A673 (cell line): ENCODE results near the gene TMEM223. TPM values are rescaled to one million over a fixed set of nuclear protein-coding genes. Genes with fewer than 3 reads are reported as not detected.

ENCODE experiments used
- BruUV-seq: library from RNA; stranded (reverse); fragments of 400-500 nt; replicated peaks from 2 replicates; lab custom pipeline; 2021; lab: Mats Ljungman, UMichigan
- CTCF ChIA-PET: fragments of 300-600 bp; sonication (Branson Sonifier 250); formaldehyde crosslinking; loops from one replicate; lab custom pipeline; 2022; ENCODE audit warnings: antibody characterized with exemption; lab: Charles Lee
- POLR2A ChIA-PET: fragments of 300-600 bp; sonication (Branson Sonifier 250); formaldehyde crosslinking; loops from one replicate; lab custom pipeline; 2022; ENCODE audit warnings: antibody characterized with exemption; ENCODE audit not compliant: low non-redundant PET; lab: Charles Lee
- DNase-seq: peaks from one replicate; pipeline ENCODE4 v3.0.0-alpha.2; 2015; ENCODE audit warnings: low spot score
- H3K27ac ChIP-seq: fragments of 200-600 bp; sonication (generic); 2 replicates; pipeline ENCODE4 v1.5.1; 2016; ENCODE audit warnings: mixed run types, low read depth, mild to moderate bottlenecking, mixed read lengths, antibody characterized with exemption, low read length; ENCODE audit not compliant: poor library complexity, severe bottlenecking
- H3K27me3 ChIP-seq: fragments of 200-600 bp; sonication (generic); replicated peaks from 2 replicates; pipeline ENCODE4 v1.6.1; 2017; ENCODE audit warnings: mixed run types, low read depth, mild to moderate bottlenecking, mixed read lengths, antibody characterized with exemption, low read length; ENCODE audit not compliant: insufficient read depth, poor library complexity
- H3K36me3 ChIP-seq: fragments of 200-600 bp; sonication (generic); 2 replicates; pipeline ENCODE4 v1.6.1; 2016; ENCODE audit warnings: mixed run types, mild to moderate bottlenecking, mixed read lengths, antibody characterized with exemption, low read length; ENCODE audit not compliant: insufficient read depth, poor library complexity, severe bottlenecking
- H3K4me1 ChIP-seq: fragments of 200-600 bp; sonication (generic); 2 replicates; pipeline ENCODE4 v1.6.1; 2017; ENCODE audit warnings: mixed run types, mild to moderate bottlenecking, mixed read lengths, antibody characterized with exemption, low read length; ENCODE audit not compliant: insufficient read depth, poor library complexity, severe bottlenecking
- H3K4me3 ChIP-seq: fragments of 200-600 bp; sonication (generic); 2 replicates; pipeline ENCODE4 v1.5.1; 2016; ENCODE audit warnings: low read depth, mixed run types, mild to moderate bottlenecking, mixed read lengths, low read length; ENCODE audit not compliant: poor library complexity, severe bottlenecking
- H3K9me3 ChIP-seq: fragments of 200-600 bp; sonication (generic); 2 replicates; pipeline ENCODE4 v1.6.1; 2016; ENCODE audit warnings: mixed run types, low read depth, mild to moderate bottlenecking, mixed read lengths, antibody characterized with exemption, low read length; ENCODE audit not compliant: poor library complexity, severe bottlenecking
- EZH2 ChIP-seq: fragments of 200-600 bp; sonication (generic); IDR thresholded peaks from 2 replicates; pipeline ENCODE4 v1.6.1; 2017; ENCODE audit warnings: borderline replicate concordance, low read depth, mild to moderate bottlenecking, mixed read lengths, antibody characterized with exemption, low read length; ENCODE audit not compliant: poor library complexity, severe bottlenecking
- intact Hi-C: fragments of 100-400 bp; cut with micrococcal nuclease; formaldehyde crosslinking; loops from one replicate; pipeline ENCODE4 v1.10.0; 2022; ENCODE audit not compliant: unreplicated experiment
- total RNA-seq: library from RNA; stranded (reverse); gene quantifications from 2 replicates; pipeline ENCODE4 v1.2.3, GENCODE V29; 2021
- TF ChIP-seq, protein P1 (sequence below): fragments of 300-800, 200-600 bp; sonication (generic); conservative IDR thresholded peaks from 2 replicates; pipeline ENCODE4 v1.5.1; 2017; ENCODE audit warnings: low read depth, mild to moderate bottlenecking, antibody characterized with exemption, low read length, moderate library complexity, mixed read lengths

The TMEM223 gene
- total RNA-seq, 1 experiment from 2014 or later, result 29.3 TPM

GRCh38 chr11:62817129-62817528 is 25.3 kb upstream of the TMEM223 start:
- no TSS peak for BruUV-seq
- H3K36me3 ChIP-seq, result peaks cover 24% of the 10 kb centered on the region

GRCh38 chr11:62816557-62816956 is 24.8 kb upstream of the TMEM223 start:
- peaks cover 24% of the 10 kb centered on the region for H3K36me3 ChIP-seq
- TF ChIP-seq EZH2, result no peak
- TF ChIP-seq, protein P1, sequence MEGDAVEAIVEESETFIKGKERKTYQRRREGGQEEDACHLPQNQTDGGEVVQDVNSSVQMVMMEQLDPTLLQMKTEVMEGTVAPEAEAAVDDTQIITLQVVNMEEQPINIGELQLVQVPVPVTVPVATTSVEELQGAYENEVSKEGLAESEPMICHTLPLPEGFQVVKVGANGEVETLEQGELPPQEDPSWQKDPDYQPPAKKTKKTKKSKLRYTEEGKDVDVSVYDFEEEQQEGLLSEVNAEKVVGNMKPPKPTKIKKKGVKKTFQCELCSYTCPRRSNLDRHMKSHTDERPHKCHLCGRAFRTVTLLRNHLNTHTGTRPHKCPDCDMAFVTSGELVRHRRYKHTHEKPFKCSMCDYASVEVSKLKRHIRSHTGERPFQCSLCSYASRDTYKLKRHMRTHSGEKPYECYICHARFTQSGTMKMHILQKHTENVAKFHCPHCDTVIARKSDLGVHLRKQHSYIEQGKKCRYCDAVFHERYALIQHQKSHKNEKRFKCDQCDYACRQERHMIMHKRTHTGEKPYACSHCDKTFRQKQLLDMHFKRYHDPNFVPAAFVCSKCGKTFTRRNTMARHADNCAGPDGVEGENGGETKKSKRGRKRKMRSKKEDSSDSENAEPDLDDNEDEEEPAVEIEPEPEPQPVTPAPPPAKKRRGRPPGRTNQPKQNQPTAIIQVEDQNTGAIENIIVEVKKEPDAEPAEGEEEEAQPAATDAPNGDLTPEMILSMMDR, result no peak
- BruUV-seq, result no TSS peak

More at GRCh38 chr11:62817129-62817528, 25.3 kb upstream of the TMEM223 start:
- CTCF ChIA-PET, result no interaction called here
- no peaks in the 10 kb centered on the region for H3K27me3 ChIP-seq
- DNase-seq, result no peak
- H3K4me3 ChIP-seq, result no peak overlapping the region
- intact Hi-C loops, result no loop called here
- POLR2A ChIA-PET, result interaction anchor here (0.6 to 0.8 kb wide), 2 partner anchors 15 to 42 kb away, joined by 3 to 10 read pairs; partner anchors contain the start of gene STX5
- H3K27ac ChIP-seq, result no peak overlapping the region
- H3K9me3 ChIP-seq, result no peaks in the 10 kb centered on the region
- TF ChIP-seq, protein P1, result no peak
- TF ChIP-seq EZH2, result no peak
- no peaks in the 10 kb centered on the region for H3K4me1 ChIP-seq

GRCh38 chr11:62811659-62812058 is 19.9 kb upstream of the TMEM223 start:
- H3K36me3 ChIP-seq, result peaks cover 6% of the 10 kb centered on the region
- no peaks in the 10 kb centered on the region for H3K9me3 ChIP-seq
- no peak overlapping the region for H3K4me3 ChIP-seq
- no TSS peak for BruUV-seq
- intact Hi-C loops, result no loop called here
- peaks cover 2% of the 10 kb centered on the region for H3K4me1 ChIP-seq
- CTCF ChIA-PET, result no interaction called here
- POLR2A ChIA-PET, result interaction anchor here (0.6 kb wide), 2 partner anchors 10 to 31 kb away, joined by 5 to 7 read pairs; no protein-coding TSS in a partner anchor
- no peak for DNase-seq
- no peak overlapping the region for H3K27ac ChIP-seq
- TF ChIP-seq, protein P1, result no peak
- no peak for TF ChIP-seq EZH2
- H3K27me3 ChIP-seq, result no peaks in the 10 kb centered on the region

More at GRCh38 chr11:62816557-62816956, 24.8 kb upstream of the TMEM223 start:
- Histone ChIP-seq H3K9me3 (no peaks in the 10 kb centered on the region), H3K4me3 (no peak overlapping the region), H3K27me3 (no peaks in the 10 kb centered on the region), H3K4me1 (no peaks in the 10 kb centered on the region), H3K27ac (no peak overlapping the region)
- ChIA-PET CTCF (no interaction called here), POLR2A (interaction anchor here (0.6 to 0.8 kb wide), 2 partner anchors 15 to 41 kb away, joined by 3 to 10 read pairs; partner anchors contain the start of gene STX5)
- no peak for DNase-seq
- intact Hi-C loops, result no loop called here
